Fibroblast of gingiva (primary cell): Measurements from ENCODE around the gene JAM3.
A peak's percentile ranks its signal among the peaks of the same experiment; 100 is the strongest.
"Not testable (repeated sequence)": the region's sequence is repeated elsewhere in the genome, so short reads cannot be mapped to it uniquely, and the experiment has no call there.

Experiments used
- DNase-seq: peaks from one replicate; pipeline ENCODE4 v3.0.0-alpha.2; 2011; ENCODE audit warnings: low read depth

Gene JAM3

GRCh38 chr11:134101282-134101681 is 32.4 kb downstream of the JAM3 start:
- DNase-seq, result peak; percentile 21

- no peak for DNase-seq
Observed at GRCh38 chr11:134110252-134110815, 41.5 kb downstream of the JAM3 start.

GRCh38 chr11:134113787-134114186 is 44.9 kb downstream of the JAM3 start:
- DNase-seq, result not testable (repeated sequence)

- DNase-seq, result no peak
Observed at GRCh38 chr11:134116210-134116609, 47.3 kb downstream of the JAM3 start.

- no peak for DNase-seq
Observed at GRCh38 chr11:134118006-134118405, 49.1 kb downstream of the JAM3 start.

- peak; percentile 27 for DNase-seq
Observed at GRCh38 chr11:134119094-134119493, 50.2 kb downstream of the JAM3 start.

GRCh38 chr11:134120143-134120850 is 51.4 kb downstream of the JAM3 start:
- peak; percentile 95 for DNase-seq

DNA sequence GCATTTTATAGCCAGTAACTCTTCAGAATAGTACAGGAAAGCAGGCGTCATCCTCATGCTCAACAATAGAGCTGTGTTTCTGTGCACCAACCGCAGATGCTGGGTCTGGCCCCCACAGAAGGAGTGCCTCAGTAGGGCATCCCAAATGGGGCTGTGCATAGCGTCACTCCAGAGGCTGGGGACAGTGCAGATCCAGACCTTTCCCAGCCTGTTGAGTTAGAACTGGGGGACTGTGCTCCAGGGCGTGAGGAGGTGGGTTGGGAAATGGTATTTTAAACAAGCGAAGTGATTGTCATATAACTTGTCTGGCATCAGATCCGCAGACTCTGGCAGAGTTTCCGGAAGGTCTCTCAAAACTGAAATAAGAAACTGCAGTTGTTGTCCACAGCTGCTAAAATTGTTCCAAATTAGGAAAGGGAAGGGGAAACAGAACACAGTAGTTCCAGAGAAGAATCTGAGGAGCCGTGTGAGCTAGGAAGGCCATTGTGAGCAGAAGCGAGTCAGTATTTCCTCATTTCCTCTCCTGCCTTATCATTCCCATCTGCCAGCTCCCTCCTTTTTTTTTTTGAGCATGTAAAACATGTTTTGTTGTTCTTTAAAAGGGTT is 52.2 kb downstream of the JAM3 start:
- peak; percentile 72 for DNase-seq

GRCh38 chr11:134124660-134125451 is 56.0 kb downstream of the JAM3 start:
- peak; percentile 48 for DNase-seq

DNA sequence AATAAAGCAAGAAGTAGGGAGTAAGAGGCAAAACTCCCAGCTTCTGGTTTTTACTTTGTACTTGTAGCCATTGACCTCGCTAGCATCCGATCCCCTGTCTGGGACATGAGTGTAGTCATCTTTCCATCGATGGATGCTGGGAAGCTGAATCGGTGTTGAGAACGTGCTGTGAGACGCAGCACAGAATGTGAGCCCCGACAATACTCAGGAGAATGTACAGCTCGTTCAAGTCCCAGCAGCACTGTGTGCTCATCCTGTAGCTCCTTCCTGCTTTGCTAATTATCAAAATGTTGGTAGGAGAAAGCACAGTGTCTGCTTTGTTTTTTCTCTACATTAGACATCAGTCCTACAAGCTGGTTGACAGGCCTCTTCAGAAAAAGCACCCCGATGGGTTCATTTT is 56.6 kb downstream of the JAM3 start:
- DNase-seq, result peak; percentile 4

DNA sequence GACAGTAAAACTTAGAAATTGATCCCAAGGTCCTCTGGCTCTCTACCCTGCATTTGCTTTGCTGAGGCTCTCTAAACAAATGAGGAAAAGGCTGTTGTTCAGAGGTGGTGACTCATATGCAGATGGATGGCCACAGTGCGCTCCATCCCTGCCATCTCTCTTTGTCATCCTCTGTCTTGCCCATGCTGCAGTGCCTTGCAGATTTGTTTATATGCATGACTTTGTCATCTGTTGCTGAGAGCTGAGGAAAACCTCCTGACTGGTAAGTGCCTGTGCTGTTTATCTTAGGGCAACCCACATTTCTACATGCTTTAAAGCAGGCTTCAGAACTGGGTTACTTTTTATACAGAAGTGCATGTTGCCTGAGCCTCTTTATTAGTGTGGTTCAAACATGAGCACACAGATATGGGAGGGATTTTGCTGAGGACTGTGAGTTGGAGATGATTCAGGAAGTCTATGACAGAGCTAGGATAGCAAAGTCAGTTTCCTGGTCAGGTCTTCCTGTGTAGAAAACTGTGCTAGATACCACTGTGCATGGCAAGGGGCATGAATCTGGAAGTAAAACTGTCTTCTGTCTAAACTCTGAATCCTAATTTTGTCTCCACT is 57.4 kb downstream of the JAM3 start:
- peak; percentile 90 for DNase-seq

DNA sequence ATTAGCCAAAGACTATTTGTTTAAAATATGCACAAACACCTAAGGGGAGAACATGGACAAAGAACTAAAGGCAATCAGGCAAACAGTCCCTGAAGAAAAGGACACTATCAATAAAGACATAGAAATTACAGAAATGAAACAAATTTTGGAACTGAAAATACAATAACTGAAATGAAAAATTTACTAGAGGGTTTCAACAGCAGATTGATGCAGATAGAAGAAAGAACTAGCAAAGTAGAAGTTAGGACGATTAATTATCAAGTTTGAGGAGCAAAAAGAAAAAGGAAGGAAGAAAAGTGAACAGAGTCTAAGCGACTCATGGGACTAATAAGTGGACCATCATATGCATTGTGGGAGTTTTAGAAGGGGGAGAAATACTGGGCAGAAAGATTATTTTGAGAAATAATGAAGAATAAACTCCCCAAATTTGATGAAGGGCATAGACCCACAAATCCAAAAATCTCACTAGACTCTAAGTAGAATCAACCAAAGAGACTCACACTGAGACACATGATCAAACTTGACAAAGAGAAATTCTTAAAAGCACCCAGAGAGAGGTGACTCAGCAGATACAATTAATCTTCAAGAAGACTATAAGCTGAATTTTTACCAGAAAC is 62.9 kb downstream of the JAM3 start:
- no peak for DNase-seq

- DNase-seq, result no peak
Observed at GRCh38 chr11:134132808-134133207, 63.9 kb downstream of the JAM3 start.

- peak; percentile 26 for DNase-seq
Observed at GRCh38 chr11:134134167-134134566, 65.3 kb downstream of the JAM3 start.

DNA sequence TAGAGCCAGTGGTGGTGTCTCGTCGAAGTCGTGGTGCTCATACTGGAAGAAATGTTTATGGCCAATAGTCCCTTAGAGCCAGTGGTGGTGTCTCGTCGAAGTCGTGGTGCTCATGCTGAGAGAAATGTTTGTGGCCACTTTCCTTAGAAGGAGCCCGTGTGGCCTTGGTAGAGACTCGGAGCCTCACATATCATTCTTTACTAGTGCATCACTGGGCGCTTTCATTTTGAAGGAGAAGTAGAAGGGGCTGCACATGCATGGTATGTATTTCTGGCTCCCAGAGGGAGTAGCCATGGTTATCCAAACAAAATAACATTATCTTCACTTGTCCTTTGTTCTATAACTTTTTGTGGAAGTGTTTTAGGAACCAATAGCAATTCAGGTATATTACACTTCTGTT is 69.5 kb downstream of the JAM3 start:
- DNase-seq, result no peak

- no peak for DNase-seq
Observed at GRCh38 chr11:134139303-134139872, 70.5 kb downstream of the JAM3 start.

DNA sequence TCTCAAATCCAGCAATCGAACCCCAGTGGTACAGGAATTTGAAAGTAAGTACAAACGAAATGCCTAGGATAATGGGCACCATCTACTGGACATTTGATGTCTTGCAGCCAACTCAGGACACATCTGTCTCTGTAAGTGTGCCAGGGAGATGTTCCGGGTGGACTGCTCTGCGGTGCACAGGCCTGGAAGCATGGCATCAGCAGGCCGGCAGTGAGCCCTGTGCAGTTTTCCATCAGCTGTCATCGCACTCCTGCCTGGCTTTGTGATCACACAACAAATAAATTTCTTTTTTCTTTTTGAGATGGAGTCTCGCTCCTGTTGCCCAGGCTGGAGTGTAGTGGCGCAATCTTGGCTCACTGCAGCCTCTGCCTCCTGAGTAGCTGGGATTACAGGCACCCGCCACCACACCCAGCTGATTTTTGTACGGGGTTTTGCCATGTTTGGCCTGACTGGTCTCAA is 71.0 kb downstream of the JAM3 start:
- DNase-seq, result peak; percentile 86

GRCh38 chr11:134140961-134141490 is 72.2 kb downstream of the JAM3 start:
- DNase-seq, result no peak

- DNase-seq, result peak; percentile 71
Observed at GRCh38 chr11:134142536-134142935, 73.7 kb downstream of the JAM3 start.

DNA sequence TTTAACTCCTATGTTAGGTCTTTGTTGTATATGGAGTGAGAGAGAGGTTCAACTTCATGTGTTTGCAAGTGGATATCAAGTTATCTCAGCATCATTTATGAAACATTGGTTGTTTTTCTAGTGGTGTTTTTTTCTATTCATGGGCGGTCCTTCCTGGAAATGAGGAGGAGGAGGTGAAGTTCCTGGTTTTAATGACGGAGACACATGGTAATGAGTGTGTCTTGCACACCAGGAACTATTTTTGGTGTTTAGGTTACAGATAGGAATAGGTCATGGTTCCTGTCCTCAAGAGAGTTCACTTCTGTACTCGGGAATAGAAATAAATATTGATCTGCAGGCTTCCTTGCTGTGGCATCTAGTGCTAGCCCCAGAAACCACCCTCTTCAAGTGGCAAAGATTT is 74.9 kb downstream of the JAM3 start:
- DNase-seq, result no peak

- no peak for DNase-seq
Observed at GRCh38 chr11:134144744-134145143, 75.9 kb downstream of the JAM3 start.
